Trophoblast cell (in vitro differentiated cells and primary cell): Measurements from ENCODE around the gene PLA2G4E.

Source experiments
- DNase-seq, 2 donors: peaks; one replicate each; pipeline ENCODE4 v3.0.0-alpha.2; 2016
- H2AFZ ChIP-seq: 2 replicates; pipeline ENCODE4 v1.6.1; 2013; ENCODE audit warnings: low read length, moderate library complexity, mild to moderate bottlenecking; ENCODE audit not compliant: insufficient read depth, poor library complexity
- H2AK5ac ChIP-seq: 2 replicates; pipeline ENCODE4 v1.6.1; 2013; ENCODE audit warnings: mild to moderate bottlenecking, low read length
- H2BK120ac ChIP-seq: 2 replicates; pipeline ENCODE4 v1.6.1; 2013; ENCODE audit warnings: low read length, mild to moderate bottlenecking, moderate library complexity; ENCODE audit not compliant: insufficient read depth, poor library complexity
- H2BK12ac ChIP-seq: 2 replicates; pipeline ENCODE4 v1.6.1; 2013; ENCODE audit warnings: mild to moderate bottlenecking, low read length, moderate library complexity
- H2BK5ac ChIP-seq: 2 replicates; pipeline ENCODE4 v1.6.1; 2013; ENCODE audit warnings: low read length, low read depth, moderate library complexity, mild to moderate bottlenecking; ENCODE audit not compliant: poor library complexity
- H3K14ac ChIP-seq: 2 replicates; pipeline ENCODE4 v1.6.1; 2013; ENCODE audit warnings: mild to moderate bottlenecking, low read length
- H3K18ac ChIP-seq: 2 replicates; pipeline ENCODE4 v1.6.1; 2013; ENCODE audit warnings: mild to moderate bottlenecking, low read length
- H3K23ac ChIP-seq: 2 replicates; pipeline ENCODE4 v1.6.1; 2013; ENCODE audit warnings: low read length
- H3K27ac ChIP-seq: 2 replicates; pipeline ENCODE4 v1.5.1; 2013; ENCODE audit warnings: low read depth, mild to moderate bottlenecking, inconsistent platforms, low read length, moderate library complexity
- H3K27me3 ChIP-seq: 2 replicates; pipeline ENCODE4 v1.6.1; 2013; ENCODE audit warnings: inconsistent platforms, mild to moderate bottlenecking, low read length, moderate library complexity; ENCODE audit not compliant: insufficient read depth
- H3K36me3 ChIP-seq, 2 experiments: 1 replicate in 1 of 2; 2 replicates in 1 of 2; pipeline ENCODE4 v1.6.1; 2013; ENCODE audit warnings: low read length in 2 of 2, mild to moderate bottlenecking in 2 of 2, moderate library complexity in 1 of 2; ENCODE audit not compliant: insufficient read depth in 2 of 2, control insufficient read depth in 1 of 2
- H3K4ac ChIP-seq: 2 replicates; pipeline ENCODE4 v1.6.1; 2013; ENCODE audit warnings: low read depth, mild to moderate bottlenecking, low read length, moderate library complexity
- H3K4me1 ChIP-seq, 2 experiments: 1 replicate in 1 of 2; 2 replicates in 1 of 2; pipeline ENCODE4 v1.6.1; 2013; ENCODE audit warnings: low read length in 2 of 2, mild to moderate bottlenecking in 2 of 2, moderate library complexity in 1 of 2; ENCODE audit not compliant: insufficient read depth in 2 of 2, control insufficient read depth in 1 of 2
- H3K4me2 ChIP-seq: 2 replicates; pipeline ENCODE4 v1.6.1; 2013; ENCODE audit warnings: inconsistent platforms, mild to moderate bottlenecking, low read length, moderate library complexity
- H3K4me3 ChIP-seq: 2 replicates; pipeline ENCODE4 v1.5.1; 2013; ENCODE audit warnings: mild to moderate bottlenecking, low read depth, low read length, inconsistent platforms
- H3K79me1 ChIP-seq: one replicate; pipeline ENCODE4 v1.6.1; 2013; ENCODE audit warnings: low read length
- H3K79me2 ChIP-seq: 2 replicates; pipeline ENCODE4 v1.6.1; 2013; ENCODE audit warnings: low read length, mild to moderate bottlenecking; ENCODE audit not compliant: control insufficient read depth, insufficient read depth, poor library complexity
- H3K9ac ChIP-seq: 2 replicates; pipeline ENCODE4 v1.6.1; 2013; ENCODE audit warnings: mild to moderate bottlenecking, low read length
- H3K9me3 ChIP-seq: 2 replicates; pipeline ENCODE4 v1.6.1; 2013; ENCODE audit warnings: low read depth, mild to moderate bottlenecking, control low read depth, inconsistent platforms, low read length; ENCODE audit not compliant: insufficient read depth
- H4K12ac ChIP-seq: 2 replicates; pipeline ENCODE4 v1.6.1; 2013; ENCODE audit warnings: low read depth, mild to moderate bottlenecking, low read length, moderate library complexity
- H4K8ac ChIP-seq: 2 replicates; pipeline ENCODE4 v1.6.1; 2013; ENCODE audit warnings: low read depth, mild to moderate bottlenecking, low read length, moderate library complexity
- H4K91ac ChIP-seq: one replicate; pipeline ENCODE4 v1.6.1; 2013; ENCODE audit warnings: low read depth, mild to moderate bottlenecking, low read length, moderate library complexity
- WGBS: extraction: QIAGEN DNeasy Blood & Tissue Kit; methylation state at CpG from one replicate; pipeline ENCODE4 v1.1.7; 2013; ENCODE audit warnings: missing lambda C conversion rate; ENCODE audit not compliant: insufficient read length, insufficient coverage; ENCODE audit errors: extremely low coverage; 5-methylcytosine and 5-hydroxymethylcytosine counted together

The PLA2G4E gene

DNA sequence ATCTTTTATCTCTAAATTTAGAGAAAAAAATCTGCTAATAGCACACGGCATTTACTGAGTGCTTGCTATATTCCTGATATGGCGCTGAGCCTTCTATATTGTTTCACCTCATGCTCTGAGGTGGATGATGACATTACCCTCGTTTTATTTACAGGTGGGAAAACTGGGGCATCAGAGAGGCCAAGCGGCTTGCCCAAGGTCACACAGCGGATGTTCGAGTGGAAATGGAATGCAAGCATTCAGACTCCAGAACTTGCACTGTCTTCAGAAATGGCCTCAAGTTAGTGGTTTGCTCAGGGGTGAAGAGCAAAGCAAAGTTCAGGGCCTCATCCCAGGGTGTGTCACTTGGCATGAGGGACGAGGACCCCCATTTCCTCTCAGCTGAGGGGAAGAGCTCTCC is 65.7 kb downstream of the PLA2G4E start:
- Histone ChIP-seq H2BK12ac (no peak overlapping the region), H3K9ac (no peak overlapping the region), H3K79me2 (peaks cover 2% of the 10 kb centered on the region), H3K9me3 (no peaks in the 10 kb centered on the region), H2BK120ac (no peak overlapping the region), H3K4me3 (no peak overlapping the region), H3K27ac (no peak overlapping the region), H3K14ac (no peak overlapping the region), H2BK5ac (no peak overlapping the region), H3K79me1 (peaks cover under 1% of the 10 kb centered on the region), H3K4me1 (peaks cover 28 to 31% of the 10 kb centered on the region in 2 experiments), H3K23ac (no peak overlapping the region), H3K27me3 (no peaks in the 10 kb centered on the region), H3K36me3 (peaks cover 17 to 22% of the 10 kb centered on the region in 2 experiments), H2AFZ (no peak overlapping the region), H3K4me2 (no peak overlapping the region), H3K4ac (no peak overlapping the region), H2AK5ac (no peak overlapping the region), H3K18ac (no peak overlapping the region), H4K12ac (no peak overlapping the region), H4K91ac (no peak overlapping the region), H4K8ac (no peak overlapping the region)
- no peak for DNase-seq
- WGBS, result no CpG with 5 or more reads among the region's 7 CpGs

DNA sequence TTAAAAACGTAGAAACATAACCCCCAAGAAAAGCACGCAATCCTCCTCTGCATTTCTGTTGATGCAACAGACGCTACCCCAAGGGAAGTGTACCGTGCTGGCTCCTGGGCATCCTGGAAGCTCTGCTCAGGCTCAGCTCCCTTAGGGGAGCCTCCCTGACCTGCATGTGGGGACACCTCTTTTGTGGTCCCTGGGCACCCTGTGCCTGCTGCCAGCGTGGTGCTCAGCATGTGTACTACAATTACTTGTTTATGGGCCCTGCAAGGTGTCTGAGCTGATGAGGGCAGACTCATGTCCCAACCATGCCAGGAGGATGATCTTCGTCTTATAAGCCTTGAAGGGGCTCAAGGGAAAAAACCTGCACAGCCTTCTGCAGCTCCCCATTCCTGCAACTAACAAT is 66.8 kb downstream of the PLA2G4E start:
- H3K79me1 ChIP-seq, result peaks cover 2% of the 10 kb centered on the region
- no peak overlapping the region for H3K4ac ChIP-seq
- no CpG with 5 or more reads among the region's 6 CpGs for WGBS
- peaks cover 17 to 22% of the 10 kb centered on the region in 2 experiments for H3K36me3 ChIP-seq
- H2BK12ac ChIP-seq, result no peak overlapping the region
- peaks cover 30 to 36% of the 10 kb centered on the region in 2 experiments for H3K4me1 ChIP-seq
- H3K9me3 ChIP-seq, result no peaks in the 10 kb centered on the region
- H2BK120ac ChIP-seq, result no peak overlapping the region
- no peak overlapping the region for H2AFZ ChIP-seq
- no peaks in the 10 kb centered on the region for H3K27me3 ChIP-seq
- H3K79me2 ChIP-seq, result peaks cover 2% of the 10 kb centered on the region
- no peak overlapping the region for H4K8ac ChIP-seq
- H2BK5ac ChIP-seq, result no peak overlapping the region
- no peak overlapping the region for H3K27ac ChIP-seq
- DNase-seq, result no peak
- no peak overlapping the region for H4K12ac ChIP-seq
- no peak overlapping the region for H3K9ac ChIP-seq
- no peak overlapping the region for H3K14ac ChIP-seq
- H4K91ac ChIP-seq, result no peak overlapping the region
- no peak overlapping the region for H3K4me2 ChIP-seq
- H2AK5ac ChIP-seq, result no peak overlapping the region
- no peak overlapping the region for H3K23ac ChIP-seq
- no peak overlapping the region for H3K18ac ChIP-seq
- H3K4me3 ChIP-seq, result no peak overlapping the region

DNA sequence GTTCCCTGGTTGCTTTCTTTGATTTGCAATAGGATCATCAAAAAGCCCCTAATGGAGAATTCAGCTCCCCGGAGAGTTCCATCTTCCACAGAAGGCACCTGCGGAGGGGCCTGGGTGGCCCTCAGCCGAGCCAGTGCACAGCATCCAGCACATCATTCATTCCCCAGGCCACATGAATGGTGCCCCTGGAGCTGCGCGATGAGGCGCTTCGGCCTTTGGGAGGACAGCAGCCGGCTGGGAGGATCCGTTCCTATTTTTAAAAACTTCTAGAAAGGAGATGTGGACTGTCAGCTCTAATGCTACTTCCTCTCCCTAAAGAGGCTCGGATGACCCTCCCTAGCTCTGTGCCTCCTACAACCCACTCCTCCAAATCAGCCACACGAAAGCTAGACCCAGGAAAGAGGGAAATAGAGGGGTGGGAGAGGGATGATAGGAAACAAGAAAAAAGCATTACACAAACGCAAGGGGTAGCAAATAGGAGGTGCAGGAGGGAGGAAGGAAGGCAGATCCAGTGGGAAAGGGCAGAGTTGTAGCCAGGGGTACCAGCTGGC is 68.8 kb downstream of the PLA2G4E start:
- H3K9ac ChIP-seq, result no peak overlapping the region
- no peak overlapping the region for H3K27ac ChIP-seq
- H2BK120ac ChIP-seq, result no peak overlapping the region
- DNase-seq, result no peak
- no peak overlapping the region for H3K14ac ChIP-seq
- H3K9me3 ChIP-seq, result no peaks in the 10 kb centered on the region
- no peaks in the 10 kb centered on the region for H3K27me3 ChIP-seq
- H4K91ac ChIP-seq, result no peak overlapping the region
- H2BK5ac ChIP-seq, result no peak overlapping the region
- peaks cover 1% of the 10 kb centered on the region for H3K79me2 ChIP-seq
- no peak overlapping the region for H2AK5ac ChIP-seq
- H4K8ac ChIP-seq, result no peak overlapping the region
- no peak overlapping the region for H2BK12ac ChIP-seq
- peaks cover 17 to 22% of the 10 kb centered on the region in 2 experiments for H3K36me3 ChIP-seq
- peaks cover 4% of the 10 kb centered on the region for H3K79me1 ChIP-seq
- no peak overlapping the region for H2AFZ ChIP-seq
- H3K23ac ChIP-seq, result no peak overlapping the region
- WGBS, result no CpG with 5 or more reads among the region's 12 CpGs
- H3K4me2 ChIP-seq, result no peak overlapping the region
- H3K4ac ChIP-seq, result no peak overlapping the region
- no peak overlapping the region for H3K18ac ChIP-seq
- no peak overlapping the region for H3K4me3 ChIP-seq
- H4K12ac ChIP-seq, result no peak overlapping the region
- peaks cover 21 to 26% of the 10 kb centered on the region in 2 experiments for H3K4me1 ChIP-seq

DNA sequence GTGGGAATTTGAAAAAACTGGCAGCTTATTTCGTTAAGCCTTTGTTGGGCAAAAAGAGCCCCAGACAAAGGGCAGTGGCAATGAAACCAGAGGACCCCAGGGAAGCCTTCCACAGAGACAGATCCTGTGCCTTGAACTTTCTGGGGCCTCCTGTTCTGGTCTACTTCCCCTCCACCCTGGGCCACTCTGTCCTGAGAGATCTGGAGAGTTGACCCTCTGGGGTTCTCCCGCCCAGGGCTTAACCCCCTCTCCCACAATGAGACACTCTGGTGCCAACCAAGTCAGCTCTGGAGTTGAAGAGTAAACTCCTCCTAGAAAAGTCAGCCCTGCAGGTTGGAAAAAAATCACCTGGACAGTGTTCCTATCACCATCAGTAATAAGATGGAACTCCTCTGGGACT is 69.3 kb downstream of the PLA2G4E start:
- Histone ChIP-seq H3K18ac (no peak overlapping the region), H2BK12ac (no peak overlapping the region), H4K91ac (no peak overlapping the region), H3K27ac (no peak overlapping the region), H2BK5ac (no peak overlapping the region), H3K4me3 (no peak overlapping the region), H3K79me1 (peaks cover 7% of the 10 kb centered on the region), H3K14ac (no peak overlapping the region), H3K27me3 (no peaks in the 10 kb centered on the region), H3K79me2 (peaks cover 4% of the 10 kb centered on the region), H2BK120ac (no peak overlapping the region), H3K9me3 (no peaks in the 10 kb centered on the region), H3K36me3 (peaks cover 17 to 22% of the 10 kb centered on the region in 2 experiments), H3K23ac (no peak overlapping the region), H4K8ac (no peak overlapping the region), H3K4ac (no peak overlapping the region), H3K9ac (no peak overlapping the region), H3K4me2 (no peak overlapping the region), H2AK5ac (no peak overlapping the region), H2AFZ (no peak overlapping the region), H4K12ac (no peak overlapping the region), H3K4me1 (peaks cover 20 to 26% of the 10 kb centered on the region in 2 experiments)
- WGBS, result no CpG with 5 or more reads among the region's 2 CpGs
- no peak for DNase-seq
